HepG2 (cell line): ENCODE data around the gene CALML6. TPM values are rescaled to one million over a fixed set of nuclear protein-coding genes. Genes with fewer than 3 reads are reported as not detected.

Source experiments
- ATAC-seq: fragments of 200-7000 bp; cut with Tn5 transposase; 3 replicates; pipeline ENCODE4 v1.9.1; 2020; ENCODE audit warnings: mild to moderate bottlenecking, moderate library complexity
- BruUV-seq: library from RNA; stranded (reverse); fragments of 400-500 nt; replicated peaks from 2 replicates; lab custom pipeline; 2021; lab: Mats Ljungman, UMichigan
- CTCF ChIA-PET: fragments of 300-600 bp; formaldehyde crosslinking; extraction: SDS; loops from one replicate; lab custom pipeline; 2021; ENCODE audit warnings: low total read pairs, inconsistent platforms, low intra/inter-chr PET ratio; lab: Yijun Ruan, JAX
- POLR2A ChIA-PET: fragments of 350-600 bp; sonication (Branson Sonifier 250); formaldehyde crosslinking; loops from one replicate; lab custom pipeline; 2020; ENCODE audit warnings: antibody characterized with exemption, inconsistent platforms; lab: Yijun Ruan, JAX
- DNase-seq: peaks from one replicate; pipeline ENCODE4 v3.0.0-alpha.2; 2015; ENCODE audit warnings: low spot score
- FAIRE-seq: peaks from 3 replicates; lab custom pipeline; 2011; peaks lifted over from hg19 to GRCh38; lab: Jason Lieb, UNC
- H2AFZ ChIP-seq: one replicate; pipeline ENCODE4 v1.6.1; 2011; ENCODE audit warnings: low read length, inconsistent platforms
- H3K27ac ChIP-seq: fragments of 300-600 bp; 3 replicates; pipeline ENCODE4 v1.8.0; 2011; ENCODE audit warnings: mixed run types, mild to moderate bottlenecking, mixed read lengths, low read length, inconsistent platforms; ENCODE audit not compliant: insufficient read depth; ENCODE audit errors: extremely low read length
- H3K27me3 ChIP-seq, 2 experiments: fragments of 200-600 bp in 1 of 2; 2 replicates in 1 of 2; 3 replicates in 1 of 2; pipeline versions ENCODE4 v1.6.0 to v1.8.0; 2011; ENCODE audit warnings: low read length in 2 of 2, mild to moderate bottlenecking in 2 of 2, moderate library complexity in 2 of 2, inconsistent platforms in 1 of 2; ENCODE audit not compliant: insufficient read depth in 2 of 2, control insufficient read depth in 1 of 2
- H3K36me3 ChIP-seq, 2 experiments: fragments of 200-600 bp in 1 of 2; replicated peaks in 1 of 2; 2 replicates in 1 of 2; 3 replicates in 1 of 2; pipeline versions ENCODE4 v1.5.1 to v1.8.0; 2011; ENCODE audit warnings: low read length in 2 of 2, inconsistent platforms in 1 of 2; ENCODE audit not compliant: insufficient read depth in 2 of 2, control insufficient read depth in 1 of 2
- H3K4me1 ChIP-seq: 2 replicates; pipeline ENCODE4 v1.5.1; 2012; ENCODE audit warnings: low read length, inconsistent platforms; ENCODE audit not compliant: insufficient read depth
- H3K4me2 ChIP-seq: 2 replicates; pipeline ENCODE4 v1.6.0; 2011; ENCODE audit warnings: low read depth, low read length, inconsistent platforms
- H3K4me3 ChIP-seq, 3 experiments: fragments of 200-600 bp in 1 of 3; sonication (generic), shearing (Covaris generic) in 1 of 3; replicated peaks in 1 of 3; 2 replicates each; pipeline ENCODE4 v1.5.1; 2011 to 2016; ENCODE audit warnings: low read length in 3 of 3, inconsistent platforms in 2 of 3, low read depth in 2 of 3, mild to moderate bottlenecking in 2 of 3, control low read depth in 1 of 3, mixed read lengths in 1 of 3; ENCODE audit not compliant: insufficient read depth in 1 of 3
- H3K79me2 ChIP-seq: one replicate; pipeline ENCODE4 v1.6.1; 2011; ENCODE audit warnings: low read length, inconsistent platforms; ENCODE audit not compliant: insufficient read depth
- H3K9ac ChIP-seq: 2 replicates; pipeline ENCODE4 v1.6.0; 2011; ENCODE audit warnings: mild to moderate bottlenecking, low read depth, low read length, inconsistent platforms; ENCODE audit not compliant: insufficient read depth
- H3K9me3 ChIP-seq: 2 replicates; pipeline ENCODE4 v1.5.1; 2012; ENCODE audit warnings: mild to moderate bottlenecking, low read length
- H4K20me1 ChIP-seq: 2 replicates; pipeline ENCODE4 v1.6.0; 2011; ENCODE audit warnings: inconsistent platforms, mild to moderate bottlenecking, low read length, moderate library complexity; ENCODE audit not compliant: insufficient read depth
- POLR2A ChIP-seq, 2 experiments: IDR thresholded peaks; 2 replicates each; pipeline ENCODE4 v1.6.1; 2011; ENCODE audit warnings: low read depth in 2 of 2, low read length in 2 of 2, mild to moderate bottlenecking in 1 of 2, moderate library complexity in 1 of 2; ENCODE audit not compliant: insufficient read depth in 1 of 2
- RFX1 ChIP-seq: fragments of 450-650 bp; IDR thresholded peaks from 2 replicates; pipeline ENCODE4 v1.6.1; 2017
- SALL1 ChIP-seq: sonication (generic); formaldehyde crosslinking; IDR thresholded peaks from 2 replicates; pipeline ENCODE4 v1.8.0; 2022; ENCODE audit warnings: mild to moderate bottlenecking, missing genetic modification reagents
- TP53 ChIP-seq: sonication (generic); formaldehyde crosslinking; conservative IDR thresholded peaks from 2 replicates; pipeline ENCODE4 v1.4.0; 2020; ENCODE audit warnings: missing genetic modification reagents
- WGBS: methylation state at CpG from one replicate; pipeline ENCODE4 v1.1.6; 2017; ENCODE audit warnings: low lambda C conversion rate; 5-methylcytosine and 5-hydroxymethylcytosine counted together
- in situ Hi-C: cut with HindIII; loops from 2 replicates; pipeline ENCODE4 v1.10.0; 2017; ENCODE audit warnings: low pct_unique_long_range_greater_than_20kb; ENCODE audit not compliant: extremely low pct_ligation_motif_present
- intact Hi-C: fragments of 100-400 bp; cut with micrococcal nuclease; formaldehyde crosslinking; loops from one replicate; pipeline ENCODE4 v1.10.0; 2022; ENCODE audit not compliant: unreplicated experiment
- polyA plus RNA-seq, 8 experiments: library from polyadenylated mRNA; depleted of rRNA in 3 of 8; stranded (reverse) in 7 of 8; unstranded in 1 of 8; fragments of >200 nt; fragmentation: Illumina TruSeq in 4 of 8; extraction: Trizol in 4 of 8; gene quantifications; 2 replicates each; pipeline versions ENCODE4 v1.2.1 to v1.2.3, GENCODE V29; 2011 to 2016; ENCODE audit warnings: low read depth in 4 of 8, missing spikeins in 1 of 8, mixed read lengths in 1 of 8; ENCODE audit not compliant: insufficient read depth in 1 of 8
- total RNA-seq, 5 experiments: library from RNA; depleted of rRNA; stranded (reverse); fragments of >200 nt; fragmentation: Illumina TruSeq; extraction: Trizol; gene quantifications; 2 replicates each; pipeline ENCODE4 v1.2.3, GENCODE V29; 2016; ENCODE audit warnings: low read depth in 1 of 5

CALML6 gene
- total and polyA plus RNA-seq, 2 of the 13 experiments (the other 11 are each of a cell fraction or from before 2014, with no cell fraction given): 0.11 to 0.12 TPM

- ATAC-seq: no peak
- no peaks in the 10 kb centered on the region for H3K9me3 ChIP-seq
- peaks cover 92% of the 10 kb centered on the region for H3K79me2 ChIP-seq
- H3K36me3 ChIP-seq: peaks cover 15 to 37% of the 10 kb centered on the region in 2 experiments
- no peak for TF ChIP-seq RFX1
- TF ChIP-seq, all 625 proteins: peak for 0
- Histone ChIP-seq H3K27ac (no peak overlapping the region), H3K4me3 (no peak overlapping the region), H4K20me1 (peaks cover 86% of the 10 kb centered on the region), H3K27me3 (no peaks in the 10 kb centered on the region), H3K9ac (no peak overlapping the region), H2AFZ (no peak overlapping the region), H3K4me2 (no peak overlapping the region), H3K4me1 (peaks cover 28% of the 10 kb centered on the region)
- ChIA-PET CTCF (no interaction called here), POLR2A (no interaction called here)
- FAIRE-seq: no peak
- in situ Hi-C loops: no loop called here
- DNase-seq: no peak
- BruUV-seq: no TSS peak
- WGBS: 95% methylated on average over 11 of the region's 11 CpGs
- intact Hi-C loops: no loop called here
Observed at GRCh38 chr1:1872329-1872994, 42.6 kb upstream of the CALML6 start.

- FAIRE-seq: no peak
- Histone ChIP-seq H2AFZ (no peak overlapping the region), H3K4me3 (no peak overlapping the region), H3K4me1 (peaks cover 33% of the 10 kb centered on the region), H3K27ac (no peak overlapping the region), H3K9me3 (no peaks in the 10 kb centered on the region), H3K9ac (no peak overlapping the region), H3K4me2 (no peak overlapping the region), H3K27me3 (no peaks in the 10 kb centered on the region), H3K36me3 (peaks cover 18 to 37% of the 10 kb centered on the region in 2 experiments), H3K79me2 (peaks cover 92% of the 10 kb centered on the region), H4K20me1 (peaks cover 86% of the 10 kb centered on the region)
- 100% methylated on average over 2 of the region's 2 CpGs for WGBS
- CTCF ChIA-PET: no interaction called here
- in situ Hi-C loops (no loop called here), intact Hi-C loops (no loop called here)
- BruUV-seq: no TSS peak
- TF ChIP-seq POLR2A (IDR thresholded peaks at IDR 0.05; ENCODE audit: insufficient read depth in 1 of 2, low read depth in 2 of 2, low read length in 2 of 2): 0 out of 4 replicates have a peak, but pooled peaks of 1 of the 2 experiments have one; percentile 9
- no peak for TF ChIP-seq TP53 (CRISPR knock-in tag)
- TF ChIP-seq SALL1 (CRISPR knock-in tag): peak; percentile 19; the same call in 1 of the 2 replicates
- POLR2A ChIA-PET: no interaction called here
- ATAC-seq: no peak
- no peak for DNase-seq
Observed at GRCh38 chr1:1873186-1873585, 41.9 kb upstream of the CALML6 start.
